Measurements from ENCODE around the gene IRX1. TPM values are rescaled to one million over a fixed set of nuclear protein-coding genes. Genes with fewer than 3 reads are reported as not detected.

The IRX1 gene
- total and polyA plus RNA-seq, 2 of the 8 experiments (the other 6 are each of a cell fraction or from before 2014, with no cell fraction given): 2.6 to 3.9 TPM

GRCh38 chr5:3615217-3615616 is 19.6 kb downstream of the IRX1 start (continued):
- TF ChIP-seq CTCF (IDR thresholded peaks at IDR 0.05; ENCODE audit: control extremely low read depth in 1 of 3, insufficient read depth in 1 of 3, low read depth in 1 of 3, low read length in 3 of 3) (no peak), RNF2 (IDR thresholded peaks at IDR 0.05; ENCODE audit: borderline replicate concordance, low read depth, low read length, missing control alignments, poor library complexity, severe bottlenecking) (no peak), CHD1 (IDR thresholded peaks at IDR 0.05; ENCODE audit: low read depth, low read length) (no peak)
